Stimulated activated CD8-positive, alpha-beta memory T cell treated with anti-CD3 and anti-CD28 coated beads, Interleukin-4, amount 100 ng/mL, for 1 hour (primary cell): ENCODE results near the gene ADCK1.
"Not testable (repeated sequence)": the region's sequence is repeated elsewhere in the genome, so short reads cannot be mapped to it uniquely, and the experiment has no call there.

Source experiments
- DNase-seq, 2 donors: peaks; one replicate each; pipeline ENCODE4 v3.0.0-alpha.2; 2020; ENCODE audit warnings: low read depth in 2 of 2, low spot score in 1 of 2

ADCK1 gene

DNA sequence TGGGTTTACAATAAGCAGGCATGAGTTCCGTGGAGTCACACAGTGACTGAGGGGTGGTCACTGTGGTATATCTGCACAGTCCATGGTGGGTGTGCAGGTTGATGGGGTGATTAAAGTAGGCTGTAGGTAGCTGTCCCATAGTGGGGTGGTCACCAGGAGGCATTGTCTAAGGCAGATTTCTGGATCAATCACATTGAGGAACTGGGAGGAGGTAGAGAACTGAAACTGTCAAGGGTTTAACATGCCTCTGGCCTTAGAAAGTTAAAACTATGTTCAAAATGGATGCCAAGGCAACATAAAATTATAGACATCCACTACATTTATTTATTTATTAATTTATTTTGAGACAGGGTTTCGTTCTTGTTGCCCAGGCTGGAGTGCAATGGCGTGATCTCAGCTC lies 8.3 kb downstream of the ADCK1 start:
- DNase-seq, result no peak

DNA sequence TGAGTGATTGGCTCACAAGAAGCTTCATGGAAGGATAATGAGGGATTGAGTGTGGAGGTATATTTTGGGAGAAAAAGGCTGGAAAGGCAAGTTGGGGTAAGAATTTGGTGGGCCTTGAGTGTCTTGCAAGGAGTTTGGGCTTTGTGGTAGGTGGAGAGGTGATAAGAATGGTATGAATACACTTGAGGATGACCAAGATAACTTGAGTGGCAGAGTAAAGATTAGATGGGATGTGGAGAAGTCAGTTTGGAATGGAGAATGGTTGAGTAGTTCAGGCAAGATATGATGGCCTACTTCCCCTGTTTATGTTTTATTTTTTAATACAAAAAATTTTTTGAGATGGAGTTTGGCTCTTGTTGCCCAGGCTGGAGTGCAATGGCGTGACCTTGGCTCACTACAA lies 9.1 kb downstream of the ADCK1 start:
- DNase-seq, result no peak

DNA sequence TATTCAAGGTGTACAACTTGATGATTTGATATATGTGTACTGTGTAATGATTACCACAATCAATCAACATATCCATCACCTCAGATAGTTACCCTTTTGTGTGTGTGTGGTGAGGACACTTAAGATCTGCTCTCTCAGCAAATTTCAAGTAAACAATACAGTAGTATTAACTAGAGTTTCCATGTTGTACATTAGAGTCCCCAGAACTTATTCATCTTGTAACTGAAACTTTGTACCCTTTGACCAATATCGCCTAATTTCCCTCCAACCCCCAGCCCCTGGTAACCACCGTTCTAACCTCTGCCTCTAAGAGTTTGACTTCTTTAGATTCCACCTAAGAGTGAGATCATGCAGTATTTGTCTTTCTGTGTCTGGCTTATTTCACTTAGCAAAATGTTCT lies 12.1 kb downstream of the ADCK1 start:
- no peak for DNase-seq

DNA sequence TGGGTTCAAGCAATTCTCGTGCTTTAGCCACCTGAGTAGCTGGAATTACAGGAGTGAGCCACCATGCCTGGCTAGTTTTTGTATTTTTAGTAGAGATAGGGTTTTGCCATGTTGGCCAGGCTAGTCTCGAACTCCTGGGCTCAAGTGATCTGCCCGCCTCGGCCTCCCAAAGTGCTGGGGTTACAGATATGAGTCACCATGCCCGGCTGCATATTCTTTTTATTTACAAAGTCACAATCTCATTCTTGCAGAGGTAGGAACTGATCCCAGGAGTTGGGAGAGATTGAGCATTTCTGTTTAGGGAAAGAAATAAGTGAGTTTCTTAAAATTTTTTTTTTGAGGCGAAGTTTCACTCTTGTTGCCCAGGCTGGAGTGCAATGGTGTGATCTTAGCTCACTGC lies 12.8 kb downstream of the ADCK1 start:
- not testable (repeated sequence) for DNase-seq

DNA sequence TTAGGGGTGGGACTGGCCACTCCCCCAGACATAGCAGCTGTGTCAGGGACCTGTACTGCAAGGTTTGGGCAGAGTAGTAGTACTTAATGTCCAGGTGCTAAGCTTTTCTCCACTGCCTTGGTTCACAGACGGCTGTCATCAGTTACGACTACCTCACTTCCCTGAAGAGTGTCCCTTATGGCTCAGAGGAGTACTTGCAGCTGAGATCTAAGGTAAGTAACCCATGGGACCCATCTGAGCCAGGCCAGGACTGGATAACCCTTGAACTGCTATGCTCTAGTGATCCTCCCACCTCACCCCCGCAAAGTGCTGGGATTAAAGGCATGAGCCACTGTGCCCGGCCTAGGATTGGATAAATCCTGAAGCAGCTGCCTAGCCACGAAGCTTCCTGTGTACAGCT lies 22.4 kb downstream of the ADCK1 start:
- DNase-seq, result no peak

DNA sequence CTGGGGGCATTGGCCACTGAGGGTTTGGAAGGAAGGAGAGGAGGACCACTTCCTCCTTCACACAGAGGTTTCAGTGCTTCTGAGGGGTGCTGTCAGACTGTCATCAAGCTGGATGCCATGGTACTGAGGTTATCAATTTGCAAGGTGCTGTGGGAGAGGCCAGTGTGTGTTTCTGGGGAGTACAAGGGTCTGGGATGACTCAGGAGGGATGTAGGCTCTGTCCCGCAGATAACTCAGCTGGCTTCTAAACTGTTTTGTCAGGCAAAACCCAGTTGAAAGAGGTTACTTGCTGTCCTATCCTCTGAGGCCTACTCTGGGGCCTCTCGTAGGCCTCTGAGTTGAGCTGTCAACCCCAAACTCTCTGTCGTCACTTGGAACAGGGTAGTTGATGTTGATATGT lies 22.8 kb downstream of the ADCK1 start:
- DNase-seq, result no peak

DNA sequence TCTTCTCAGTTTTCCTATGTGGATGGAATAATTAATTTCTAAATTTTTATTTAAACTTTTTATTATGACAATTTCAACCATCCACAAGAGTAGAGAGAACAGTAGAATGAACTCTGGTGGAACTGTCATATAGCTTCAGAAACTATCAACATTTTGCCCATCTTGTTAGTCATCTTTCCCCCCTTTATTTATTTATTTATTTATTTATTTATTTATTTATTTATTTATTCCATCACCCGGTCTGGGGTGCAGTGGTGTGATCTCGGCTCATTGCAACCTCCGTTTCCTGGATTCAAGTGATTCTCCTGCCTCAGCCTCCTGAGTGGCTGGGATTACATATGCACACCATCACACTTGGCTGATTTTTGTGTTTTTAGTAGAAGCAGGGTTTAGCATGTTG lies 23.5 kb downstream of the ADCK1 start:
- DNase-seq, result no peak

DNA sequence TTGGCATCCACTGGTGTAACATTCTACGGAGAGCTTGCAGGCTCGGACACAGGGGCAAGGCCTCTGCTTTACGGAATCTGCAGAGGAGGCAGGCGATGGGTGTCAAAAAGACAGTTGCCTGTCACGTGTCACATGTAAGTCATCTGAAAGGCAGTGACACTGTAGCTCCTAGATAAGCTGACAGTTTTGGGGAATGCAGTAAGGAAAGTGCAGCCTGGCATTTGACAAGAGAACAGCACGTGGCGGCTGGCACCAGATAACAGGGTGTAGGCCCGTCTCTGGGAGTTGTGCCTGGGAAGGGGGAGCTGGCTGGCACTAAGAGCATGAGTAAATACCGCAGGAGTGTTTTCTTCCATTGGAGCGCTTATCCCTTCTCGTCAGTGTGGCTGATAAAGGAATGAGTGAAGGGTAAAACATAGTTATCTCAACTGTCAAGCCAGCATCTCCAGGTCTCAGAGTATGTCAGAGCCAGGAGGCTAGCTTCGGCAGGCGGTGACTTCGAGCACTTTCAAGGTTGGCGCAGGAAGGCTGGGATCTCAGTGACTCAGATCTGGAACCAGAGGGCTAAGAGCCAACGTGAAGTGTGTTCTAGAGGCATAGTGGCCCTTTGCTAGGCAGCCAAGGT lies 26.1 kb downstream of the ADCK1 start:
- no peak for DNase-seq

DNA sequence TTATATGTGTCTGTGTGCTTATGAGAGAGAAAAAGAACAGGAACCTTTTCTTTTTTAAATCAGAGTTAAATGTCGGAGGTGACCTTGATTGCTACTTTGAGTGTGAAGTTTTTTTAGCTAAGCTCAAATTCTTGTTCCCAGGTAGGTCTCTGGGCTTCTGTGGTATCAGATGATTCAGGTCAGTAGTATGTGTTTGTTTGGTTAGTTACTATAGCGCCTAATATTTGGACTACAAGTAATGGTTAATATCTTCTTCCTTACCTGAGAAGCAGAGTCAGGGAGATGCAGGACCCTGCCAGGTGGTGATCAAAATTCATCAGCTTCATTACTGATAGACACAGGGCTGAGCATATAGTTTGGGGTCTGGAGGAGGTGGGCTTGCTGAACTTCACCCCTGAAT lies 30.8 kb downstream of the ADCK1 start:
- no peak for DNase-seq

DNA sequence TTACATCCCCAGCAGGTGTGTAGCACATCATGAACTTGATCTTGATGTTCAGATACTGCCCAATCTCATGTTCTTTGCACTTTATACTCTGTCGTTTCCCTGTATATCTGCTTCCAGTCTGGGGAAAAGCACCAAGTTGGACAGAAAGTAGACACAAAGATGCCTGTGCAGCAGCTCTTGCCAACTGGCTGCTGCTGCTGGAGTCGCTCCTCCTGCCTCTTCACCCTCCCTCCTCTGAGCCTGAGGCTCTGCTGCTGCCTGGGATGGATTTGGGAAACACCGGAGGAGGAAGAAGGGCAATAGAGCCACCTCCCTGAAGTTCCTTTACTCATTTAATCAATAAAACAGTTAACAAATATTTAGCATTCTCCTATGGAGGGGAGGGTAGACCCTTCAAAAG lies 32.4 kb downstream of the ADCK1 start:
- DNase-seq, result no peak

DNA sequence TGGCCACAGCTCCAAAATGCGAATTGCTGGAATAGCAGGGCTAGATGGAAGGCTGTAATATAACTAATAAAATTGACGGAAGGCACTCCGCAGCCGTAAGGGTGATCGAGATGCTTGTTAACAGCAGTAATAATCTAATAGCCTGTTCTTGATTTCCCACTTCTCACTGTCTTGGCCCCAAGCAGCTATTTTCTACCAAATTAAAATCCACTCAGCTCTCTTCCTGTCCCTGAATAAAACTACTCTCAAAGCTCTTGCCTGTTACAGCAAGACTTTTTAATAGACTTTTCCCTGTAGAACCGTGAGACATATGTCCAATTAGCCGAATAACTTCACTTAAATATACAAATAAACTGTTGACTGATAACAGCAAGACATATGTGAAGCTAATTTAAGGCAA lies 38.0 kb downstream of the ADCK1 start:
- no peak for DNase-seq

DNA sequence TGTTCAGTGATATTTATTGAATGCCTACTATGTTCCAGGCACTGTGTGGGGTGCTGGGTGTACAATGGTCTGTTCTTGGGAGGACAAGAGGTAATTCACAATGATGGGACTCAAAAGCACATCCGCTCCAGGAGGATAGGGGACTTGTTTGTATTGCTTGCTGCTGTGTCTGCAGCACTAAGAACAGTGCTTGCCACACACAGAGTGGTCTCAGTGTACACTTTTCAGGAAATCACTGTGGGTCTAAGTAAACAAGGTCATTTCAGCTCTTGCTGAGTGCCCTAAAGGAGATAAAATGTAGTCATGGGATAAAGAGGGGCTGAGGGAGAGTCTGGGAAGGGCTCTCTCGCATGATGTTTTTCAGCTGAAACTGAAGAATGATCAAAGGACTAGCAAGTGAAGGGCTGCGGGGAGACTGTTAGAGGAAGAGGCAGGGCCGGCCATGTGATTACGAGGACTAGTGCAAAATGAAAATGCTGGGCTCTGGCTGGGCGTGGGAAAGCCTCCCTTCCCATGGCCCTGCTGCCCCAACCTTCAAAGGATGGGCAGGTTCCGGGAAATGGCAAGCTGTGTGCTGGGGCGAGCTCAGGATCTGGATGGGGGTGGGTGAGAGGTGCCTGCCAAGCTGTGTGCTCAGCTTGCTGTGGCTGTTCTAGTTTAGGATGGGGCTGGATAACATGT lies 39.1 kb downstream of the ADCK1 start:
- no peak for DNase-seq

DNA sequence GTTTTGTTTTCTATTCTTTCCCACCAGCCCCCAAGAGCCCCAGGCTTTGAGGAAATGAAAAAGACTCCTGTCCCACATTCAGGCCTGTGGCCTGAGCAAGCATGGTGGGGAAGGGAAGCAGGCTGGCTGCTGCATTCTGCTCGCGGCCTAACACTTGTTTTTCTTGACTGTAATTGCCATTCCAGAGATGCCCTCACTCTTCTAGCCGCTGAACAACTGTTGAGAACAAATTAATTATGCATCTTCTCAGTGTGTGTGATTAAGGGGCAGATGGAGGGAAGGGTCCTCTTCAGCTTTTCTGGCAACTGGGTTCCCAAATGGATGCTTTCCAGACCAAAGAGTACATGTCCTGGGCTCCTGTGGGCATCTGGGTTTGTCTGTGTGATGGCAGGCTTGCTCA lies 43.3 kb downstream of the ADCK1 start:
- DNase-seq, result no peak

DNA sequence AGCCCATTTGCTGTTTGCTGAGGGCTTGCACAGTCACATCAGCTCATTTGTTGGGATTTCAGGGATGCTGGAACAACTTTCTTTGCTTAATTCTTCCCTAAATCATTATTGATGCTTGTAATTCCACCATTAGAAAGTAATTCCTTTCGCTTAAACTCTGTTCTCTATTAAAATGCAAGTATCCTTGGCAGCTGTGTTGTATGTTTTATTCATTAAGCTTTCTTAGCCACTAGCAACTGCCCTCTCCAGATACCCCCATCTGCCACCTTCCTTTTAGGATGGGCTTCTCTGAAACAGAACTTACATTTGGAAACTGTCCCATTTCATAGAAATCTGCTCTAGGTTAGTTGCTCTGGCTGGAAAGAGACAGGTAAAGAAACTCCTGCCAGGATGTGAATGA lies 43.7 kb downstream of the ADCK1 start:
- DNase-seq, result no peak

DNA sequence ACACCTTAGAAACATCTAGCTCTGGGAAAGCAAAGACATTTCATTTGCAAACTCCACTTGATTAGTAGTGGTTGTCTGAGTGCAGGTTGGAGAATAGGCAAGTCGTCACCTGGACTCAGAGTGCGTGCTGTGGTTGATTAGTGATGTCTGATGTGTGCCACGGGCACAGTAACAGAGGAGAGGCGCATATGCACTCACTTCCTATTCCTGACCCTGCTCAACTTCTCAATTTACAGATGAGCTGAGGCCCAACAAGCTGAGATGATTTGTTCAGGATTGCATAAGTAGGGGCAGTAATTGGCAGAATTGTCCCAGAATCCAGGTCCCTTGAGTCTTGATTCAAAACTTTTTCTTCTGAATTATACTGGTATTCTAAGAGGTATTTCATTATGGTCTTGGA lies 44.9 kb downstream of the ADCK1 start:
- DNase-seq, result no peak

DNA sequence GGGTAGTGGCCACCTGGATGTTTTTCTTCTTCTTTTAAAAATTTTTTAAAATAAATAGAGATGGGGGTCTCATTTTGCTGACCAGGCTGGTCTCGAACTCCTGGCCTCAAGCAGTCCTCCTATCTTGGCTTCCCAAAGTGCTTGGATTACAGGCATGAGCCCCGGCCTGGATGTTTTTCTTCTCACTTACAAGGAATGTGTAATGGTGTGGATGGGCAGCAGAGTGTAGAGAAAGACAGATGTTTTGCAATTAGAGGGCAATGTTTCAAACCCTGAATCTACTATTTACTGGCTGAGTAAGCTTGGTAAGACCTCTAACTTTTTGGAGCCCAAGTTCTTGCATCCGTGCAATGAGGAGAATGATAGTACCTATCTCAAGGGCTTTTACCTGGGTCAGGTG lies 48.1 kb downstream of the ADCK1 start:
- no peak for DNase-seq

DNA sequence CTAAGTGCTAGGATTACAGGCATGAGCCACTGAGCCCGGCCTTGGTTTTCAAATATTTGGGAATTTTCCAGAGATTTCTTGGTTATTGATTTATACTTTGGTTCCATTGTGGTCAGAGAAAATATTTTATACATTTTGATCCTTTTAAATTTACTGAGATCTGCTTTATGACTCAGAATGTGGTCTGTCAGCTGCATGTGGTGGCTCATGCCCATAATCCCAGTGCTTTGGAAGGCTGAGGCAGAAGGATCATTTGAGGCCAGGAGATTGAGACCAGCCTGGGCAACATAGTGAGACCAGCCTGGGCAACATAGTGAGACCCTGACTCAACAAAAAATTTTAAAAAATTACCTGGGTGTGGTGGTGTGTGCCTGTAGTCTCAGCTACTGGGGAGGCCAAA lies 49.8 kb downstream of the ADCK1 start:
- no peak for DNase-seq

DNA sequence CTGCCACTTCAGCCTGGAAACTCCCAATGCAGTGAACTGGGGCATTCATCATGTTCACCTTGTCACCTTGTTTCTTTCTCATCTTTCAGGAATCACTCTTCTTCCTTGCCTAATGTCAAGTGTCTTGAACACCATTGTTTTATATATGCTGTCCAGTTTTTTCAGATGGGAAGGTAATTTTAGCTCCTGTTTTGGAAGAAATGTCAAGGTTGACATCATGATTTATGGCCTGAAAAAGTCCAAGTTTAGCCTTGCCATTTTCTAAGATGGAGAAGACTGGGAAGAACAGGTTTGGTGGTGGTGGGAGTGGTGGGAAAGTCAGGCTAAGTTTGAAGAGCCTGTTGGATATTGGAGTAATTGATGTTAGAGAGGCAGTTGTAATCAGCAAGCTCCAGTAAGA lies 54.0 kb downstream of the ADCK1 start:
- DNase-seq, result no peak

DNA sequence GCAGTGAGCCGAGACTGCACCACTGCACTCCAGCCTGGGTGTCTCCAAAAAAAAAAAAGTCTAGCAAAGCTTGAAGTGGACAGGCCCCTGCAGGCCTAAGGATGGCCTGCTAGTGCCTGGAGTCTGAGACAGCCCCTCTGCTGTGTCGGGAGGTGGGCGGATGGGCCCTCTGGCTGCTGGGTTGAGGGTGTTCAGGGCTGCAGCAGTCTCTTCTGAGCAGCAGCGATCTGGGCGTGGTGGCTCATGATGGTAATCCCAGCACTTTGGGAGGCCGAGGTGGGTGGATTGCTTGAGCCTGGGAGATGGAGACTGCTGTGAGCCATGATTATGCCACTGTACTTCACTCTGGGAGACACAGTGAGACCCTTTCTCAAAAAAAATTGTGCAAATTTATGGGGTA lies 57.0 kb downstream of the ADCK1 start:
- no peak for DNase-seq

DNA sequence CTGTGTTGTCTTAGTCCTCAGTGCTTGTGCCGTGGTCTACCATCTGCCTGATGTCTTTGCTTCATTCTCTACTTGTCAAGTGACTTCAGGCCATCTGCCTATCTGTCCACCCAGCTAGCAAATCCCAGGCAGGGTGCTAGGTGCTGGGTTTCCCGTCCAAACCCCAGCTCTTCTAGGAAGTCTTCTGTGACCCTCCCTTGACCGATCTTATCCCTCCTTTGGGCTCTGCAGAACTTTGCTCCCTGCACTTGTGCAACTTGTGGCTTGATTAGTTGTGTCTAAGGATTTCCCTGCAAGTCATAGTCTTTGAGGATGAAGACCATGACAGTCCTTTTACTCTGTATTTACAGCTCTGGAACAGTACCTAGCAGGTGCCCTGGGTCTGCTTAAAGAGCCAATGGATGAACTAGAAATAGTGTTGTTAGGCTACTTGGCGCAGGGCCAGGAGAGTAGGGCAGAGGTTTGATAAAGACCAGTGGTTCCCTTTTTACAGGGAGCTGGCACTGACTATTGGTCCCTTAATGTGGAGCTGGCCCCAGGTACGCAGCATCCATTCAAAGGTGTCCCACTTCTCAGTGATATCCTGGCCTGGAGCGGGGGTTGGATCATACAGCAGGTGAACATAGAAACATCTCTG lies 60.1 kb downstream of the ADCK1 start:
- DNase-seq, result no peak

DNA sequence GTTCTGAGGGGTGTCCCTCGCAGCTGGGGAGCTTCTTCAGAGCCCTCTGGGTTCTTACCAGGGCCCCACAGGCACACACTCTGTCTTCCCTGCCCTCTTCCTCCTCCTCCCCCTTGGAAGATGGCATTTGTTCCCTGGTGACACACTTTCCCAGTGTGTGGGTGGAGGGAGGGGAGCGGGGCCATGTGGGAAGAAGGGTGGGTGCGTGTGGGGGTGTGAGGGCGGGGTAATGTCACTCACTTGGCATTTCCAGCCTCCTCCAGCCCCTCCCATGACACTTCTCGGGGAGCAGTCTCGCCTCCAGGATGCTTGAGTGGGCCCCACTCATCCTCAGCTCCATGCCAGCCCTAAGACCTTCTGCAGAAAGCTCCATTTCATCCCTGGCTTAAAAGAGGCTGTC lies 61.3 kb downstream of the ADCK1 start:
- DNase-seq, result no peak

DNA sequence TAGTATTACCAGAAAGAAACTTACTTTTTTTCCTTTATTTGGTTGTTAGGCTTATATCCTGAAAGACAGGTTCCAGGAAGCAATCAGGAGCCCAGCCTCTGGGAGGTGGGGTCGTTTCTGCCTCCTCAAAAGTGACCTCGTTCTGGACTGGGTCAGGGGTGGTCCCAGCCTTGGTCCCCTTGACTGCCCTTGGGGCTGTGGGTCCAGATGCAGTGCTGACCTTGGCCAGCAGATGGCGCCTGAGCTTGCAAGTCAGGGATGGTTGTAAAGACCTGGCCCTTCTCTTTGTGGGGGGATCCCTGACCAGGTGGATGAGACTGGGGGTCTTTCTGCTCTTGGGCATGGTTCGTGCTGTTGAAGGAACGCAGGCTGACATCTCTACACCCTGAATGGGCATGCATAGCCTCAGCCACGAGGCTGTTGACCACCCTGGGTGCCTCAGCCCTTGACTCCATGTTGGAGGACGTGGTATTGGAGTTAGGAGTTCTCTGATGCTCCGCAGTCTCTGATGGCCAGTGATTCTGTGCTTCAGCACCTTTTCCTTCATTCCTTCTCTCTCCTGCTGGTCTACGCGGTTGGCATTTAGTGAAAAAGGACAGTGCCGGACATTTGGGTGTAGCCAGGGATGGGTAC lies 62.4 kb downstream of the ADCK1 start:
- peak; percentile 56 to 61 for DNase-seq
